Endothelial cell of hepatic sinusoid (primary cell): ENCODE data around the gene WDR72.
"Not testable (repeated sequence)": the region's sequence is repeated elsewhere in the genome, so short reads cannot be mapped to it uniquely, and the experiment has no call there.

Source experiments
- in situ Hi-C: cut with HindIII; loops from 2 replicates; pipeline ENCODE4 v1.10.0; 2017; ENCODE audit warnings: low sequenced_read_pairs

WDR72 gene

GRCh38 chr15:53759411-53759931, at the start of gene WDR72:
WDR72 (minus strand) TSS chr15:53759663; CDS start chr15:53733149, 26,514 bp downstream.
- in situ Hi-C loops, result no loop called here

DNA sequence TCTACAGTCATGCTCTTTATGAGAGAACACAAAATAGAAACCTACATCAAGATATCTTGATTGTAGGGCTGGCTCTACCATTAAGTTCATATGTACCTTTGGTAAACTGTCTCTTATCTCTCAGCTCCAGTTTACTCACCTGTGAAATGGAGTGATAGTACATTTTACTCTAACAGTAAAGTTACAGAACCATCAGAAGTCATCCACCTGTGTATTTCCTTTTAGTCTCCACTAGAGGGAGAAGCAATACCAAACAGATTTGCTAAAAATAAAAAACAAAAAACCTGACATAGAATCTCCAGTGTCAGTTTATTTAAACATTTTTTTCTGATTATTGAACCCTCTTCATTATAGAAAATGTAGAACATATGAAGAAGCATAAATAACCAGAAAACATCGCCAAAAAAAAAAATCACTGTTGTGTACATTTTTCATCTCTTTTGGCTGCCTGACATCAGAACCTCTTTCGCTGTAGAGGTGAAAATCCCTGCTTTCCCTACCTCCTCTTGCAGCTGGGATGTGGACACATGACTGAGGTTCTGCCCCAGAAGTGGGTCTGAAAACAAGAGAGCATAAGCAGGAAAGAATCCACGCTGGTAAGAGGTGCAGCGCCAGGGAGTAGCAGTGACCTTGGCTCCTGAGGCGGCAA, 48.7 kb upstream of the WDR72 start:
- in situ Hi-C loops, result no loop called here

- in situ Hi-C loops, result no loop called here
These were observed 48.0 kb upstream of the WDR72 start for GRCh38 chr15:53807501-53807900.

- in situ Hi-C loops, result no loop called here
These were observed 43.2 kb upstream of the WDR72 start for GRCh38 chr15:53802672-53803071.

GRCh38 chr15:53791581-53791980, 32.1 kb upstream of the WDR72 start:
- in situ Hi-C loops, result no loop called here

GRCh38 chr15:53789654-53790375, 30.4 kb upstream of the WDR72 start:
- in situ Hi-C loops, result no loop called here

- in situ Hi-C loops, result no loop called here
These were observed 26.9 kb upstream of the WDR72 start for GRCh38 chr15:53786401-53786800.

- in situ Hi-C loops, result not testable (repeated sequence)
These were observed 25.8 kb upstream of the WDR72 start for GRCh38 chr15:53785241-53785640.

DNA sequence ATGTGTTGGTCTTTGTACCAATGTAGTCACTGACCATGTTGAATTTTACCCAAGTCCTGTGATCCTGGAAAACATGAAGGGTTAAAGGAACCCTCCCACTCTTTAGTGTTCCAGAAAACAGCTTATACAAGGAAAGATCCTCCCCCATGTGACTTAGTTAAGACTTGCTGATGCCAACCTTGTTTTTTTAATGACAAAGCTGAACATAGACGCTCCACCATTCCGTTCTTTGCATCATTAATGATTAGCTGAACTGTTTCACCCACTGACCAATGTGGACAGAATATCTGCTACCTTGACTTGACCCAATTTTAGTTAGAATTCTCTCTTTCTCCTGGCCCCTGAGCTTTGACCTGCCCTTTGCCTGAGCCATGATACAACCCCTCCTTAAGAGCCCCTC, 3.5 kb upstream of the WDR72 start:
- in situ Hi-C loops, result no loop called here

DNA sequence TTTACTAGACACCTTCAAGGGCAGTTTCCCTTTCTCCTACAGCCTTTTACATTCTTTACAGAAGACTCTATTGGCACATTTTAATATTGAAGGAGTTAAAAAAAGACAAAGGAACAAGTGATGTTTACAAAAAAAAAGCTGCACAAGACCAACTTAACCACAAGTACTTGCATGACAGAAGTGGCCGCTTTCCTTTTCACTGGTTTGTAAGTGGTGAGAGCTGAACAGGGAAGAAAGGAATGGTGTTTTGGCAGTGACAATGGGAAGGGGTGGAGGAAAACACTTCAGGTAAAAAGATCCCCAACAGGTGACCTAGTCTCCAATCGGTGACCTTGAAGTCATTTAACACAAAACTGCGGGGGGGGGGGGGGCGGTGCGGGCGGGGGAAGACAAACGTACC, 1.1 kb downstream of the WDR72 start:
- in situ Hi-C loops, result no loop called here

DNA sequence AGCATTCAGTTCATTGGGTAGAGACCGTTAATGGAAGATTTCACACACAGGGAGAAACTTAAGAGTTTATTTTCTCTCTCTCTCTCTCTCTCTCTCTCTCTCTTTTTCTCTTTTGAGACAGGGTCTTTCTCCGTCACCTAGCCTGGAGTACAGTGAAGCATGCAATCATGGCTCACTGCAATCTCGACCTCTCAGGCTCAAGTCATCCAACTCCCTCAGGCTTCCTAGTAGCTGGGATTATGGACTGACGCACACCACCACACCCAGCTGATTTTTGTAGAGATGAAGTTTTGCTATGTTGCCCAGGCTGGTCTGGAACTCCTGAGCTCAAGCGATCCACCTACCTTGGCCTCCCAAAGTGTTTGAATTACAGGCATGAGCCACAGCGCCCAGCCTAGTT, 1.6 kb downstream of the WDR72 start:
- in situ Hi-C loops, result no loop called here

- in situ Hi-C loops, result no loop called here
These were observed 5.7 kb downstream of the WDR72 start for GRCh38 chr15:53753813-53754212.

DNA sequence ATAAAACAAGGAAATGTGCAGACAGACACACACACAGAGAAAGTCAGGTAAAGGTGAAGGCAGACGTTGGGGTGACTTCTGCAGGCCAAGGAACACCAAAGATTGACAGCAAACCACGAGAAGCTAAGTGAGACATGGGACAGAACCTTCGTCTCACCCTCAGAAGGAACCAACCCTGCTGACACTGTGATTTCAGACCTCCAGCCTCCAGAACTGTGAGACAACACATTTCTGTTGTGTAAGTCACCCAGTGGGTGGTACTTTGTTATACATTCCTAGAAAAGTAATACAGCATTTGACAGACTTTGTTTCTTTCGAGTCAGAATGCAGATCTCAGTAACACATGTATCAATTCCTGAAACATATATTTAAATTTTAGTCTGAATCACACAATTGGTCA, 7.1 kb downstream of the WDR72 start:
- in situ Hi-C loops, result no loop called here

DNA sequence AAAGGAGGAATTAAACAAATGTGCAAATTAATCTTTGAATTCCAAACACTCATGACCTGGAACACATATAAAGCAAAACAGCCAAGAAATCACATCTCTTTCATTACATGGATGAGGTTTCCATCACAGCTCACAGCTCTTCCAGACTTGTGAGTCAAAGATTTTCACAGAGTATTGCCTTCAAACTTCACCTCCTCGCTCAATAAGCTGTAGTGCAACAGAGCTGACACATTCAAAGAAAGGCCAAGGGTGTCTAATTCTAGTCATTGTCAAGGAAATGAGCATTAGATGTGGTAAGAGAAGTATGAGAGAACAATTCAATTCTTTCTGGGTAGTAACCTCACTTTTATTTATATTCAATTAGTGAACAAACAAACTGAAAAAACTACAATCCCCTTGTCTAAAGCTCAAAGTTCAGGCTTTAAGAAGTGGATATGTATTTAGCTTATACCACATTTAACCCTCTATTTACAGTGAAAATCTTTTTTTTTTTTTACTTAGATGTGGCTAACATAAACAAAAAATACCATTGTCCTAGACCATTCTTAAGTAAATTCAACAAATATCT, 11.9 kb downstream of the WDR72 start:
- in situ Hi-C loops, result no loop called here

GRCh38 chr15:53746101-53746500, 13.4 kb downstream of the WDR72 start:
- in situ Hi-C loops, result no loop called here

GRCh38 chr15:53739651-53740050, 19.8 kb downstream of the WDR72 start:
- in situ Hi-C loops, result no loop called here

GRCh38 chr15:53739187-53739586, 20.3 kb downstream of the WDR72 start:
- in situ Hi-C loops, result no loop called here

DNA sequence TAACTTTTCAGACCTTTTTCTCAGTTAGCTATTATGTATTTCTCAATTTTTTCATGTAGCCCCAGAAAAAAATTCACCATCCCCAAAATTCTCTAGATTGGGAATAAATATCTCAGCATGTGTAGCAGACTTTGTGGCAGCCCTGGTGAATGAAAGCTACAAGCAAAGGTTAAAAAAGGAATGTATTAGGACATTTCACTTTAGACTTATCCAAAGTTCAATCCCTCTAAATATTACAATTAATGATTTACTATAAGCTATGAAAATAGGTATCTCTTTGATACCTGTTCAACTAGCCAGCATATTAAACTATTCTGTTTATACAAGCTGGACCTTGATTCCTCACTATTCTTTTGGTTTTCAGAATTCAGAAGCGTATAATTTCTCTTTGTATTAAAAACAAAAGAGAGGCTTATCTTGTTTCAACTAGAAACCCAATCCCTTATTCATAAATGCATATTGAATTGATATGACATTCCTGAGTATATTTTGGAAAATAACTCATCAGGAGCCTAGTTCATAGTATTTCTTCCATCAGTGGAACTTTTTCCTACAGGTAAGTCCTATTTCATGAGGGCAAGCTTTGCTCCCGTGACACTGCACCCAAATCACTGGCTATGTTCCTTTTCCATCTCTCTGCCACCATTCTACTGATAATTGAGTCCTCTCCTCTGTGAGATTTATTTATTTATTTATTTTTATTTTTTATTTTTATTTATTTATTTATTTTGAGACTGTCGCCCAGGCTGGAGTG, 38.0 kb downstream of the WDR72 start:
- in situ Hi-C loops, result no loop called here

DNA sequence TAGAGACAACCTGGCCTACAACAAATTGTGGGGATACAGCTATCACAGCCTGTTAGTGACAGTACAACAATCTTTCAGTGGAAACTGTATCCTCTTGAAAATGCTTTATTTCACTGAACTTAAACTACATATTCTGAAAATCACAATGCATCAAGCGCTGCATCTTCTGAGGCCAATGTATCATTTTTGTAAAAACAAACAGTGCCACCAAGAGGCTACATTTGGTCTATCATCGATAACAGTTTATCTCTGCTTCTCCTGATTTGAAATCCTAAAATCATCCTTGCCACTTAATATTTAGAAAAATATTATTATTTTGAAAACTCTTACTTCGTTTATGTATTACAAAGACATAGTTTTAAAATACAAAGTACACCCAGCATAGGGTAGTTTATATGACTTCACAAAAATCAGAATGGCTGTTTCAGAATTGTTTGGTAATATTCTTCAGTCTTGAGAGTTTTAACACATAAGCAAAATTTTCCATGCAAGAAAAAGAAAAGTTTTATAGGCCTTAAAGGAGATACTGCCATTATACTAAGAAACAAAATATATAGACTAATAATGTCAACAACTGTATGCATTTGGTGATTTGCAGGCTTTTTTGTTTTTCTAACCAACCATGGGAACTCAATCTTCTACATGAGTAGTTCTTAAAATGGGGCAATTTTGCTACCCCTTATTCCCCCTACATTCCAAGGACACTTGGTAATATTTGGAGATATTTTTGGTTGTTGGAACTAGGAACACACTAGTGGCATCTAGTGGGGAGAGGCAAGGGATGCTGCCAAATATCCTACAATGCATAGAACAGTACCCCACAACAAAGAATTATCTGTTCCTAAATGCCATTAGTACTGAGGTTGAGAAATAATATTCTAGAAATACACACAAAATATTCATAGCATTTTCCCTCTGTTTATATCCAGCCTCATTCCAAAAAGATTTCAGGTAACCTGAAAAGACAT, 42.3 kb downstream of the WDR72 start:
- in situ Hi-C loops, result no loop called here

DNA sequence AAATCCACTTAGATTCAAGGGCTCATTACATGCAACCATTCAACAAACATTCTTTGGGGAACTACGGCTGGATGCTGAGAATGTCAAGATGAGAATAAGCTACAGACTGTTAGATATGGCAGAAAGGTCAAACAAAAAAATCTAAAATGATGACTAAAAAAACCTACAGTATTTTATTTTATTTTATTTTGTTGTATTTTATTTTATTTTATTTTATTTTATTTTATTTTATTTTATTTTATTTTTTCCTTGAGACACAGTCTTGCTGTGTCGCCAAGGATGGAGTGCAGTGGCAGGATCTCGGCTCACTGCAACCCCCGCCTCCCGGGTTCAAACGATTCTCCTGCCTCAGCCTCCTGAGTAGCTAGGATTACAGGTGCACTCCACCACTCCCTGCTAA, 46.2 kb downstream of the WDR72 start:
- in situ Hi-C loops, result no loop called here
